HCT116 (cell line): ENCODE data around the gene TRPT1. TPM values are rescaled to one million over a fixed set of nuclear protein-coding genes. Genes with fewer than 3 reads are reported as not detected.

Source experiments
- ATAC-seq: fragments of 200-7000 bp; cut with Tn5 transposase; 2 replicates; pipeline ENCODE4 v1.9.1; 2020; ENCODE audit warnings: mild to moderate bottlenecking, moderate library complexity
- BruUV-seq: library from RNA; stranded (reverse); fragments of 400-500 nt; replicated peaks from 2 replicates; lab custom pipeline; 2021; lab: Mats Ljungman, UMichigan
- CTCF ChIA-PET: fragments of 300-600 bp; sonication (Branson Sonifier 250); formaldehyde crosslinking; loops from one replicate; lab custom pipeline; 2021; ENCODE audit warnings: antibody characterized with exemption; lab: Charles Lee
- POLR2A ChIA-PET: fragments of 300-600, 350-600 bp; sonication (Branson Sonifier 250); formaldehyde crosslinking; loops from one replicate; lab custom pipeline; 2021; ENCODE audit warnings: antibody characterized with exemption; lab: Charles Lee
- RAD21 ChIA-PET, 2 experiments: fragments of 300-600 bp; sonication (Branson Sonifier 250); formaldehyde crosslinking; loops; one replicate each; lab custom pipeline; 2023; ENCODE audit warnings: low total read pairs in 2 of 2; ENCODE audit not compliant: uncharacterized antibody in 2 of 2, unreplicated experiment in 2 of 2, low non-redundant PET in 1 of 2; lab: Charles Lee
- DNase-seq: peaks from one replicate; pipeline ENCODE4 v3.0.0-alpha.2; 2010; ENCODE audit warnings: low read depth, low spot score
- H2AFZ ChIP-seq: fragments of 200-600 bp; shearing (Covaris generic), sonication (generic); 2 replicates; pipeline ENCODE4 v1.6.1; 2017; ENCODE audit warnings: low read depth, mixed run types, mixed read lengths, antibody characterized with exemption, low read length; ENCODE audit not compliant: poor library complexity, severe bottlenecking
- H3K27ac ChIP-seq: 2 replicates; pipeline ENCODE4 v1.5.1; 2012; ENCODE audit warnings: low read depth, low read length
- H3K27me3 ChIP-seq: fragments of 200-600 bp; sonication (generic); 2 replicates; pipeline ENCODE4 v1.6.1; 2016; ENCODE audit warnings: mixed run types, low read length, mixed read lengths; ENCODE audit not compliant: insufficient read depth
- H3K36me3 ChIP-seq, 2 experiments: fragments of 200-500 bp in 1 of 2; fragments of 200-600 bp in 1 of 2; sonication (Bioruptor generic) in 1 of 2; sonication (generic) in 1 of 2; 2 replicates each; pipeline versions ENCODE4 v1.5.1 to v1.6.1; 2014 to 2016; ENCODE audit warnings: low read length in 2 of 2, inconsistent platforms in 1 of 2, mixed read lengths in 1 of 2, mixed run types in 1 of 2; ENCODE audit not compliant: insufficient read depth in 2 of 2, control insufficient read depth in 1 of 2
- H3K4me1 ChIP-seq, 2 experiments: fragments of 200-600 bp in 1 of 2; sonication (generic) in 1 of 2; 2 replicates each; pipeline versions ENCODE4 v1.5.1 to v1.6.1; 2012 to 2017; ENCODE audit warnings: low read length in 2 of 2, inconsistent platforms in 1 of 2, mild to moderate bottlenecking in 1 of 2, mixed read lengths in 1 of 2, mixed run types in 1 of 2, moderate library complexity in 1 of 2; ENCODE audit not compliant: insufficient read depth in 2 of 2, control insufficient read depth in 1 of 2
- H3K4me2 ChIP-seq: fragments of 200-600 bp; sonication (generic); 2 replicates; pipeline ENCODE4 v1.6.1; 2017; ENCODE audit warnings: mixed run types, low read length, mixed read lengths
- H3K4me3 ChIP-seq, 2 experiments: fragments of 200-600 bp in 1 of 2; sonication (generic) in 1 of 2; replicated peaks in 1 of 2; 2 replicates each; pipeline ENCODE4 v1.5.1; 2011 to 2016; ENCODE audit warnings: low read length in 2 of 2, control low read depth in 1 of 2, low read depth in 1 of 2, mild to moderate bottlenecking in 1 of 2, mixed read lengths in 1 of 2, mixed run types in 1 of 2
- H3K79me2 ChIP-seq: fragments of 200-600 bp; sonication (generic); 2 replicates; pipeline ENCODE4 v1.6.1; 2017; ENCODE audit warnings: mild to moderate bottlenecking, mixed run types, low read length, moderate library complexity, mixed read lengths; ENCODE audit not compliant: insufficient read depth
- H3K9ac ChIP-seq: fragments of 200-600 bp; sonication (generic); 2 replicates; pipeline ENCODE4 v1.6.1; 2016; ENCODE audit warnings: low read length, mixed read lengths
- H3K9me2 ChIP-seq: fragments of 200-600 bp; sonication (generic), shearing (Covaris generic); 2 replicates; pipeline ENCODE4 v1.6.1; 2017; ENCODE audit warnings: mixed run types, mild to moderate bottlenecking, moderate library complexity; ENCODE audit not compliant: insufficient read depth
- H3K9me3 ChIP-seq, 2 experiments: fragments of 200-500 bp in 1 of 2; fragments of 200-600 bp in 1 of 2; sonication (Bioruptor generic) in 1 of 2; sonication (generic) in 1 of 2; 2 replicates each; pipeline ENCODE4 v1.6.1; 2014 to 2017; ENCODE audit warnings: low read length in 2 of 2, mixed read lengths in 2 of 2, inconsistent platforms in 1 of 2, low read depth in 1 of 2, mild to moderate bottlenecking in 1 of 2, mixed run types in 1 of 2, moderate library complexity in 1 of 2; ENCODE audit not compliant: control insufficient read depth in 1 of 2, insufficient read depth in 1 of 2
- H4K20me1 ChIP-seq: fragments of 200-600 bp; sonication (generic), shearing (Covaris generic); 2 replicates; pipeline ENCODE4 v1.6.1; 2017; ENCODE audit warnings: mixed run types, mild to moderate bottlenecking, moderate library complexity; ENCODE audit not compliant: insufficient read depth
- CTCF ChIP-seq, 3 experiments: fragments of 200-600 bp in 1 of 3; sonication (generic) in 1 of 3; IDR thresholded peaks in 2 of 3; conservative IDR thresholded peaks in 1 of 3; 2 replicates each; pipeline ENCODE4 v1.5.1; 2012 to 2017; ENCODE audit warnings: low read depth in 2 of 3, low read length in 2 of 3, antibody characterized with exemption in 1 of 3, borderline replicate concordance in 1 of 3, control low read depth in 1 of 3, mild to moderate bottlenecking in 1 of 3, mixed read lengths in 1 of 3, mixed run types in 1 of 3, moderate library complexity in 1 of 3; ENCODE audit not compliant: insufficient read depth in 1 of 3
- EGR1 ChIP-seq: IDR thresholded peaks from 2 replicates; pipeline ENCODE4 v1.6.1; 2012; ENCODE audit warnings: low read depth
- EZH2 ChIP-seq: fragments of 200-600 bp; sonication (generic); IDR thresholded peaks from 2 replicates; pipeline ENCODE4 v1.6.1; 2017; ENCODE audit warnings: antibody characterized with exemption, mixed run types
- JUND ChIP-seq: IDR thresholded peaks from 2 replicates; pipeline ENCODE4 v1.6.1; 2012
- POLR2A ChIP-seq: IDR thresholded peaks from 2 replicates; pipeline ENCODE4 v1.7.0; 2011; ENCODE audit warnings: borderline replicate concordance; ENCODE audit not compliant: insufficient read depth, insufficient read length; ENCODE audit errors: extremely low read depth
- POLR2AphosphoS5 ChIP-seq: IDR thresholded peaks from 2 replicates; pipeline ENCODE4 v1.6.1; 2011; ENCODE audit warnings: mild to moderate bottlenecking, low read depth, low read length, moderate library complexity
- REST ChIP-seq: IDR thresholded peaks from 2 replicates; pipeline ENCODE4 v1.6.1; 2012; ENCODE audit warnings: low read depth
- SP1 ChIP-seq: IDR thresholded peaks from 2 replicates; pipeline ENCODE4 v1.6.1; 2012; ENCODE audit warnings: low read depth
- SRF ChIP-seq: IDR thresholded peaks from 2 replicates; pipeline ENCODE4 v1.6.1; 2012; ENCODE audit warnings: low read depth
- YY1 ChIP-seq: IDR thresholded peaks from 2 replicates; pipeline ENCODE4 v1.6.1; 2011; ENCODE audit warnings: low read length, low read depth, moderate library complexity, mild to moderate bottlenecking; ENCODE audit not compliant: insufficient replicate concordance; ENCODE audit errors: extremely low read depth
- ZBTB33 ChIP-seq: IDR thresholded peaks from 2 replicates; pipeline ENCODE4 v1.6.1; 2011; ENCODE audit warnings: mild to moderate bottlenecking, low read length, moderate library complexity; ENCODE audit not compliant: insufficient replicate concordance; ENCODE audit errors: extremely low read depth
- ZFX ChIP-seq: fragments of 450-650 bp; IDR thresholded peaks from 2 replicates; pipeline ENCODE4 v1.6.1; 2017
- intact Hi-C: fragments of 100-400 bp; cut with micrococcal nuclease; formaldehyde crosslinking; loops from 2 replicates; pipeline ENCODE4 v1.10.0; 2022
- total RNA-seq: library from RNA; stranded (reverse); gene quantifications from one replicate; pipeline ENCODE4 v1.2.1, GENCODE V29; 2021; ENCODE audit not compliant: unreplicated experiment

Gene TRPT1
- total RNA-seq, 1 experiment from 2014 or later: 43.2 TPM

- DNase-seq (no peak), ATAC-seq (no peak)
- intact Hi-C loops: no loop called here
- H3K9me2 ChIP-seq: no peaks in the 10 kb centered on the region
- no peak overlapping the region for H3K27ac ChIP-seq
- H3K79me2 ChIP-seq: peaks cover 21% of the 10 kb centered on the region
- peaks cover 27 to 60% of the 10 kb centered on the region in 2 experiments; a peak in 3 of 4 replicates for H3K36me3 ChIP-seq
- H3K4me2 ChIP-seq: no peak overlapping the region
- RAD21 ChIA-PET: no interaction called here
- CTCF ChIA-PET: interaction anchor here (1.1 kb wide), 1 partner anchor 9 kb away, joined by 3 read pairs; no protein-coding TSS in a partner anchor
- no peaks in the 10 kb centered on the region for H3K9me3 ChIP-seq
- no TSS peak for BruUV-seq
- H3K4me3 ChIP-seq: no peak overlapping the region
- H2AFZ ChIP-seq: no peak overlapping the region
- no peak for TF ChIP-seq SRF
- TF ChIP-seq REST: no peak
- no peak for TF ChIP-seq EZH2
- TF ChIP-seq JUND: no peak
- TF ChIP-seq EGR1: no peak
- no peak for TF ChIP-seq YY1
- no peak for TF ChIP-seq ZBTB33
- TF ChIP-seq POLR2A: no peak
- TF ChIP-seq SP1: no peak
- no peak for TF ChIP-seq CTCF (IDR thresholded peaks at IDR 0.05 in 2 of 3, conservative IDR thresholded peaks at IDR 0.05 in 1 of 3; ENCODE audit: borderline replicate concordance in 1 of 3, insufficient read depth in 1 of 3, low read depth in 2 of 3, low read length in 2 of 3)
- TF ChIP-seq ZFX: no peak
- TF ChIP-seq POLR2AphosphoS5: no peak
- H4K20me1 ChIP-seq: no peaks in the 10 kb centered on the region
- POLR2A ChIA-PET: interaction anchor here (1.2 kb wide), 1 partner anchor 10 kb away, joined by 3 read pairs; no protein-coding TSS in a partner anchor
- H3K9ac ChIP-seq: no peak overlapping the region
- H3K4me1 ChIP-seq: peaks cover 5 to 15% of the 10 kb centered on the region in 2 experiments; a peak in 3 of 4 replicates
- no peaks in the 10 kb centered on the region for H3K27me3 ChIP-seq
Observed at GRCh38 chr11:64258356-64258755, 32.4 kb upstream of the TRPT1 start.
